ENCODE measurements around the gene GPRC6A.

The GPRC6A gene

GRCh38 chr6:116779573-116780164 is 49.2 kb downstream of the GPRC6A start:
- no peak for DNase-seq (ENCODE audit: low read depth)

- no peak for DNase-seq (ENCODE audit: low read depth)
Measured at GRCh38 chr6:116773886-116774285, 55.0 kb downstream of the GPRC6A start.

- no peak for DNase-seq (ENCODE audit: low read depth)
Measured at GRCh38 chr6:116772450-116772849, 56.4 kb downstream of the GPRC6A start.

- DNase-seq (ENCODE audit: low read depth) = no peak
Measured at GRCh38 chr6:116767715-116768114, 61.2 kb downstream of the GPRC6A start.

GRCh38 chr6:116766506-116767176 is 62.2 kb downstream of the GPRC6A start:
- no peak for DNase-seq (ENCODE audit: low read depth)

GRCh38 chr6:116764961-116765841 is 63.7 kb downstream of the GPRC6A start, which contains the start of gene FAM162B:
Gene FAM162B, minus strand, starts transcription at chr6:116765719. Its CDS starts 143 bp downstream, at chr6:116765576.
- no peak for DNase-seq (ENCODE audit: low read depth)

- no peak for DNase-seq (ENCODE audit: low read depth)
Measured at GRCh38 chr6:116764629-116764960, 64.3 kb downstream of the GPRC6A start.

- no peak for DNase-seq (ENCODE audit: low read depth)
Measured at GRCh38 chr6:116763906-116764628, 64.8 kb downstream of the GPRC6A start.

- DNase-seq (ENCODE audit: low read depth) = no peak
Measured at GRCh38 chr6:116763048-116763447, 65.8 kb downstream of the GPRC6A start.

GRCh38 chr6:116762235-116762634 is 66.6 kb downstream of the GPRC6A start:
- DNase-seq (ENCODE audit: low read depth) = no peak

- no peak for DNase-seq (ENCODE audit: low read depth)
Measured at GRCh38 chr6:116761779-116762178, 67.1 kb downstream of the GPRC6A start.

- no peak for DNase-seq (ENCODE audit: low read depth)
Measured at GRCh38 chr6:116745176-116745575, 83.7 kb downstream of the GPRC6A start.
